Raji (cell line): Measurements from ENCODE around the gene TOM1L2.

Experiments used
- POLR2A ChIP-seq: IDR thresholded peaks from 2 replicates; pipeline ENCODE4 v1.6.1; 2011; ENCODE audit warnings: low read depth, low read length, control low read depth; ENCODE audit not compliant: insufficient read depth

TOM1L2 gene

DNA sequence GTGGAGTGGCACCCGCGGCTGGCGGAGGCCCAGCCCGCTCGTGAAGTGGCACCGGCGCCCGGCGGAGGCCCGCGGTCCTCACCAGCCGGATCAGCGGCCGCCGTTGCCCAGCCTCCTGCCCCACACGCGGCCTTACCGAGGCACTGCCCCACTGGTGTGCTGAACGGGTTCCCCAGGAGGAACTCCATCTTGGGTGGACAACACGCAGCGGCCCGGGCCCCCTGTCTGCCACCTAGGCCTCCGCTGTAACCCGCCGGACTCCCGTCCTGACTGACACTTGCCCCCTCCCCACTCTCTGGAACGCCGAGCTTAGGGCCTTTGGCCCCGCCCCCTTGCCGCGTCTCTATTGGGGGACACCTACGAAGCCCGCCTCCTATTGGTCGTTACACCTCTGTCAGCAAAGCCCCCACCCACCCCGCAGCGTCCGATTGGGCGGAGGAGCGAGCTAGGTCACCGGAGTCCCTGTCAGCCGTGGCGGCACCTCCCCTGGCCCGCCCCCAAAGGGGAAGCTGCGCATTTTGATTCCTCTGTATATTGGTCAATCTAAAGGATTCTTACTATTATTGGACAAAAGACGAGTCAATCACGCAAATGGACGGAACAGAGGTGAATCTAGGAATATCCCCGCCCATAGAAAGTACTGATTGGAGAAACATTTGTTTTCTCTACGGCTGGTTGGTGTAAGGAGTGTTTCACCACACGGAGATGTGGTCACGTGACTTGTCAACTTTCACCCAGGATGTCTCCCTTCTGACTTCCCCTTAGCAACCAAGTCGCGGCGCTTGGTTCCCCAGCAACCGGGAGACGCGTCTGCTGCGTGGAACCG, at the start of gene TOM1L2, which contains the start of gene DRC3:
TOM1L2 (minus strand) TSS at position 275 of the 826 bp plus-strand sequence; CDS start at position 188, 87 bp downstream.
DRC3 (plus strand) TSS at position 737 of the 826 bp plus-strand sequence. CDS start 4,737 bp downstream, outside the sequence.
- TF ChIP-seq POLR2A = peak; percentile 66

GRCh38 chr17:18021372-18021771, 49.2 kb upstream of the TOM1L2 start:
- TF ChIP-seq POLR2A = no peak

DNA sequence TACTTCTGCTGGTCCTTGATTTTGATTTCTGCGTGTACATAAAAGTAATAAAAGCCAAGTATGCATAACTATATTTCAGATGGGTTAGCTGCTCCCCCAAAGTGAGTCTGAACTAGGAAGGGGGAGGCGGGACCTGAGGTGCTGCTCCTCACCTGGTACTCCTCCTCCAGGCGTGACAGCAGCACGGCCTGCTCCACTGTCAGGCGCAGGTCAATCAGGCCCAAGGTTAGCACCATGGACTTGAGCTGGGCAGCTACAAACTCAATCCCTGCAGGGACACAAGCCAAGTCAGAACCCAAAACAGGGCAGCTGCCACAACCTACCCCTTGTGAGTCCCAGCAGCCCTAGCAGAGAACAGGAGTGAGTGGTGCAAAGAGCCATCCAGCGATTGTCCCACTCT, 48.8 kb upstream of the TOM1L2 start:
- no peak for TF ChIP-seq POLR2A

DNA sequence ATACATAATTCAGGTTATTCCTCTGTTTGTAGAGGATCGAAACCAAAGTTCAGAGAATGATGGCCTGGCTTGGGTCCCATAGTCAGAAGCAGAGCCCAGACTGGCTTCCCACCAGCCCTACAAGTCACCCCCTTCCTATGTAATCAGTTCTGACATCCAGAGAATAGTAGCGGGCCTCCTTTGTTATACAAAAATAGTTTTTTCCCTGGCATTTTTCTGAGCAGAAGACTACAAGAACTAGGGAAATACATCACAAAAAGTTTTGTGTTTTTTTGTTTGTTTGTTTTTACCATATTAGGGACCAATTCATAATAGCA, 47.6 kb upstream of the TOM1L2 start:
- no peak for TF ChIP-seq POLR2A

GRCh38 chr17:18018411-18018921, 46.3 kb upstream of the TOM1L2 start:
- no peak for TF ChIP-seq POLR2A

DNA sequence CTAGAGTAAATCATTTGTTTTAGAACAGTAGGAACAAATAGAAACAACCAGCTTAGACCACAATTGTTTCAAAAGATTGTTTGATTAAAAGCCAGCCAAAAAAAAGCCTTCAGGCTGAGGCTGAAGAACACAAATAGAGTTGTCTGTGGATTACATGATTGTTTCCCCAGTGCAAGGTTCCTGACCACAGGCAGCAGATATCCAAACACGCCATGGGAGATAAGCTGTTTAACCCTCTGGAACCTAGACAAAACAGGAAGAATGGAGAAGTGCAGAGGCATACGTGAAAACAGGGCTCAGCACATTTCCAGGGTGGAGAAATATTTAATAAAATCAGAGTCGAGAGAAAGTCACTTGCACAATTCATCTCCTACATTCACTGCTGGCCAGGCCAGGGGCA, 45.8 kb upstream of the TOM1L2 start:
- no peak for TF ChIP-seq POLR2A

DNA sequence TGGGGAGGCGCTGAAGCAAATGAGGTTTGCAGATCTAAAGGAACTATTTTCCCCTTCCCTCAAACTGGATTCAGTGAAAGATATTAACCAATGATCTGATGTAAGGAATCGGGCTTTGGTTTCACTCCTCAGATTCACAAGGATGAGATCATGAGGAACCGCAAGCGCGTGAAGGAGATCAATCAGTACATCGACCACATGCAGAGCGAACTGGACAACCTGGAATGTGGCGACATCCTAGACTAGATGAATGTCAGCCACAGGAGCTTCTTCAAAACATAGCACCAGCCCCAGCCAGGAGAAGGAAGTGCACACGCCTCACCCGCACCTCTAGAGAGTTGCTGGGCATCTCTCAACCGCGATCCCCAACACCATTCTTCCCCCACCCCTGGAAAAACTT, 44.2 kb upstream of the TOM1L2 start:
- no peak for TF ChIP-seq POLR2A

- no peak for TF ChIP-seq POLR2A
These were observed 43.4 kb upstream of the TOM1L2 start for GRCh38 chr17:18015593-18015992.

DNA sequence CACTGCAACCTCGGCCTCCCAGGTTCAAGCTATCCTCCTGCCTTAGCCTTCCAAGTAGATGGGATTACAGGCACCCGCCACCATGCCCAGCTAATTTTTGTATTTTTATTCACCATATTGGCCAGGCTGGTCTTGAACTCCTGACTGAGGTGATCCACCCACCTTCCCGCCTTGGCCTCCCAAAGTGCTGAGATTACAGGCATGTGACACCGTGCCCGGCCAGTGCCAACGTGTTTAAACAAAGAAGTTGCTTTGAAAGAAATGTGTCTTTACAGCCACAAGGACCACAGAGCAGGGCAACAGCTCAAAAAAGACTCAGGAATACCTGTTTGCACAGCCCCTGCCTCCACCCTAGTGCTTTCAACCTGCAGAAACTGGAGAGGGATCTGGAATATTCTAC, 41.8 kb upstream of the TOM1L2 start:
- TF ChIP-seq POLR2A = no peak

DNA sequence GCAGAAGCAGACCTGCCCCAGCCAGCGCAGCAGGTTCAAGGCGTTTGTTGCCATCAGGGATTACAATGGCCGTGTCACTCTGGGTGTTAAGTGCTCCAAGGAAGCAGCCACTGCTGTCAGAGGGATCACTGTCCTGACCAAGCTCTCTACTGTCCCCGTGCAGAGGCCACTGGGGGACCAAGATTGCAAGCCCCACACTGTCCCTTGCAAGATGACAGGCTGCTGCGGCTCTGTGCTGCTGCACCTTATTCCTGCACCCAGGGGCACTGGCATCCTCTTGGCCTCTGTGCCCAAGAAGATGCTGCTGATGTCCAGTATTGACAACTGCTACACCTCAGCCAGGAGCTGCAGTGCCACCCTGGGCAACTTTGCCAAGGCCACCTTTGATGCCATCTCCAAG, 39.1 kb upstream of the TOM1L2 start:
- no peak for TF ChIP-seq POLR2A

DNA sequence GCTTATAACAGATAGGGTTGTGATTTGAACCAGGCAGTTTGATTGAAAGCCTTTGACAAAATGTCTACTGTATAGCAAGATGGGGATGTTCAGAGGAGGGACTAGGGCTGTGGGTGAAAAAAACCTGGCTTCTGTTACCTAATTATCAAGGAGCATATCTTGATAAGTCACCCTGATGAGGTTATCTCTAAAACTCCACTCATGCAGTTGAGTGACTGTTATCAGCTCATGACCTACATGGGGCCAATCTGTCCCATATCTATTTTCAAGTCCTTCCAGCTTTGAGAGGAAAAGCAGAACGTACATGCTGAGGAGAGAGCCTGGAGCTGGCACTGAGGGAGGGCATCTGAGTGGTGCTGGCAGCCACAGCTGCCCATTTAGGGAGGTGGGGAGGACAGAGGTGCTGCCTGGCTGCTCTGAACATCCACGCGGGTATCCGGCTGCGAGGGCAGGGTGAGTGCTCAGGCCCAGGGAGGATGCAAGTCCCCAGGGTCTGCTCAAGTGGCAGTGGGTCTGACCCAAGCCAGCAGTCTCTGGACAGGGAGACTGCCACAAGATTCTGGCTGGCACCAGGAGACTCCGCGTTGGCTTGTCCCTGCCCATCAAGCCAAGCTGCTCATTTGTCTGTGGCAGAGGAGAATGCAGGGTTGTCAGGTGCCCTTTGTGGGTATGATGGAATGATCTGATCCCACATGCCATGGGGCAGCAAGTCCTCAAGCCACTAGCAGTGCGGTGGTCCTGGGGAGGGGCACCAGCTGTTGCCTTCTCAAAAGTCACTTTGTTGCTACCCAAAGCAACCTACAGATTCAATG, 37.6 kb upstream of the TOM1L2 start:
- no peak for TF ChIP-seq POLR2A

GRCh38 chr17:18008496-18009268, 36.5 kb upstream of the TOM1L2 start:
- no peak for TF ChIP-seq POLR2A

DNA sequence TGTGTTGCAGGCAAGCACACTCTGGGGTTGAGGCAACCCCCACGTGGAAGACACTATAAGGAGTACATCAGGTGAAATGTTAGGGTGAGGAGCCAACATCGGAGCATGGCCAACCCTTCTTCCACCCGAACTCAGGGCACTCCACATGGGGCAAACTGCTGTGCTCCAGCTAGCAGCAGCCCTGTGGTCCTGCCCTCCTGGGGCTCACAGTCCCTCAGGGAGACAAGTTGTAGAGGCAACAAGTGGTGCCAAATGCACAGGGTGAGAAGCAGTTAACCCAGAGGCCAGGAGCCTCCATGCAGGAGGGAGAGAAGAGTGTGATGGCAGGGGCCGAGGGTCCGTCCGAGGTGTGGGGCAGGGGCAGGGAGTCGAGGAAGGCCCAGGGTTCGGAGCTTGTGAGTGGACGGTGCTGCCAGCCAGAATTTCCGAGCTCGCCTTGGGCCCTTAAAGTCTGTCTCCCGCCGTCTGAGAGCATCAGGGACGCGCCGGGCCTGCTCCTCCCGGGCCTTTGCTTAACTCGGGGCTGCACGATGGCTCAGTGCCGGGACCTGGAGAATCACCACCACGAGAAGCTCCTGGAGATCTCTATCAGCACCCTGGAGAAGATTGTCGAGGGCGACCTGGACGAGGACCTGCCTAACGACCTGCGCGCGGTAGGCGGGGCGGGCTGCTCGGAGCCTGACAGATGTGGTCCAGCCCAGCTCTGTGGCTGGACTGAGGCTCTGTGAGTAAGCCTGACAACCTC, 34.5 kb upstream of the TOM1L2 start:
- no peak for TF ChIP-seq POLR2A

DNA sequence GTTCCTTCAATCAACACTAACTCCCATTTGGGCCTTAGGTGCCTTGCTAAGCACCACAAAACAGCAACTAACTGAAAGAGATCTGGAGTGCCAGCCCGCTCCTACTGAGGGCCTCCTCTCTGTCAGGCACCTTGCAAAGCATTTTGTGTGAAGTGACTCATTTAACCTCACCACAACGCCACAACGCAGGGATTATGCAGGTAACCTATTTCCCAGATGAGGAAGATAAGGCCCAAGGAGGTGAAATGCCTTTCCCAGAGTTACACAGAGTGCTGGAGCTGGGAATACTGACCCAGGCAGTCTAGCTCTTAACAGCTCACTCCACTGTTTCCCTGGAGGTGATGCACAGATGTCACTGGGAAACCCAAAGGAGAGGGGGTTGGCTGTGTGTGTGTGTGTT, 33.3 kb upstream of the TOM1L2 start:
- TF ChIP-seq POLR2A = no peak
